ENCODE data around the gene HBG2.
"Not testable (repeated sequence)": the region's sequence is repeated elsewhere in the genome, so short reads cannot be mapped to it uniquely, and the experiment has no call there.

The HBG2 gene

DNA sequence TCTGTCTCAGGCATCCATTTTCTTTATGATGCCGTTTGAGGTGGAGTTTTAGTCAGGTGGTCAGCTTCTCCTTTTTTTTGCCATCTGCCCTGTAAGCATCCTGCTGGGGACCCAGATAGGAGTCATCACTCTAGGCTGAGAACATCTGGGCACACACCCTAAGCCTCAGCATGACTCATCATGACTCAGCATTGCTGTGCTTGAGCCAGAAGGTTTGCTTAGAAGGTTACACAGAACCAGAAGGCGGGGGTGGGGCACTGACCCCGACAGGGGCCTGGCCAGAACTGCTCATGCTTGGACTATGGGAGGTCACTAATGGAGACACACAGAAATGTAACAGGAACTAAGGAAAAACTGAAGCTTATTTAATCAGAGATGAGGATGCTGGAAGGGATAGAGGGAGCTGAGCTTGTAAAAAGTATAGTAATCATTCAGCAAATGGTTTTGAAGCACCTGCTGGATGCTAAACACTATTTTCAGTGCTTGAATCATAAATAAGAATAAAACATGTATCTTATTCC lies 26.1 kb upstream of the HBG2 start:
- peak; percentile 25 for DNase-seq

DNA sequence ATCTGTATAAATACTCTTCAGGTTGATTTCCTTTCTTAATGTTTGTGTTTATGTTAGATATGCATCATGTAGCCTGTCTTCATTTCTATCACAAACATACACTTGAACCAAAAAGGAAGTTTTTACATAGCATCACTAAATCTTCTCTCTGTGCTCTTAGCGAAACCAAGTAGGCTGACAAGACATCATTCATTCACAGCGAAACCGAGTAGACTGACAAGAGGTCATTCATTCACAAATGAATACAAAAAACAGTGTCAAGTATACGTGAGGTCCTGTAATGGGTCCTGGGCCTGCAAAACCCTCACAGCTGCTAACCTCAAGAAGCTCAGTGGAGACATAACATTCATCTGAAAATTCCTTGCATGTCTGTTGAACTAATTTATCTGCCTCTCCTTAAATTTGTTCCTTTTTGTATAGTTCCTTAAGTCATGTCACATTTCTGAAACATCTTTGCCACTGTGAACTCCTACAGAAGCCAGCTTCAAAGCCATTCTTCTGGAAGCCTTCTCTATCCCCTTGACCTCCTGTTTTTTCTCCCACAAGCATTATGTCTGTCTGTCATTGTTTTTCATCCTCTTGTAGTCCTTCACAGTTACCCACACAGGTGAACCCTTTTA lies 25.0 kb upstream of the HBG2 start:
- no peak for DNase-seq

DNA sequence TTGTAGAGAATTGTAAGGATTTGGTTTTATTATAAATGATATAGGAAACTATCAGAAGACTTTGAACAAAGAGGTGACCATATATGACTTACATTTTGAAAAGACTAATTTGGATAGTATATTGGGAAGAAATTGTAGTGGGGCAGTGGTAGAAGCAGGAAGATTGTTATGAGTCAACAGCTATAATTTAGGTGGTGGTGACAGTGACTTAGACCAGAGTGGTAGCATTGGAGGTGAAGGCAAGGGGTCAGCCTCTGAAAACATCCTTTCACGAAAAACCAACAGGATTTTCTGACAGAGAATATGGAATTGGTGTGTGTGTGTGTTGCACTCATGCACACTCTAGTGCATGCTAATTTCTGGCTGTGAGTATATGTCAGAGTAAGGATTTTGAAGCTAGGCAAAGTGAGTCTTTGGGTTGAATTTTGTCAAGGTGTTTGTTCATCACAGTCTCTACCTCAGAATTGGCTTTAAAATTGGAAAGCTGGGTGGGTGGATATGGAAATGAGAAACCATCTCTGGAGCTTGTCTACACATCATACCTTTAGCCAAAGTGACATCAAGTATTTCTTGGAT lies 23.3 kb upstream of the HBG2 start:
- DNase-seq, result no peak

DNA sequence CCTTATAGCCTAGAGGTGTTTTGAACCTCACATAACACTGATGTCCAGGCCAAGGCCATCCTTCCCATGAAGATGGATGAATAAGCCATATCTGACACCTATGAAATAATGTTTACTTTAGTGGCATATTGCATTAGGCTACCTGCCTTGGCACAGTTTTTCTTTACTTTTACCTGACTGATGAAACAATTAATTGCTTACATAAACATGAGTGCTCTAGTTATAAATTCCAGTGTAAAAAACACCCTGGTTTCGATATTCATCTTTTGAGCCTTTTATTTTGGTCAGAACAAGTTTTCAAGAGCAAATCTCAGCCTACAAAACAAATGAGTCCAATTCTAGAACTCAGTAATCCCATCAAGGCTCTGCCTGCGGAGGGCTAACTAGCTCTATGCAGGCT lies 22.1 kb upstream of the HBG2 start:
- DNase-seq, result no peak

DNA sequence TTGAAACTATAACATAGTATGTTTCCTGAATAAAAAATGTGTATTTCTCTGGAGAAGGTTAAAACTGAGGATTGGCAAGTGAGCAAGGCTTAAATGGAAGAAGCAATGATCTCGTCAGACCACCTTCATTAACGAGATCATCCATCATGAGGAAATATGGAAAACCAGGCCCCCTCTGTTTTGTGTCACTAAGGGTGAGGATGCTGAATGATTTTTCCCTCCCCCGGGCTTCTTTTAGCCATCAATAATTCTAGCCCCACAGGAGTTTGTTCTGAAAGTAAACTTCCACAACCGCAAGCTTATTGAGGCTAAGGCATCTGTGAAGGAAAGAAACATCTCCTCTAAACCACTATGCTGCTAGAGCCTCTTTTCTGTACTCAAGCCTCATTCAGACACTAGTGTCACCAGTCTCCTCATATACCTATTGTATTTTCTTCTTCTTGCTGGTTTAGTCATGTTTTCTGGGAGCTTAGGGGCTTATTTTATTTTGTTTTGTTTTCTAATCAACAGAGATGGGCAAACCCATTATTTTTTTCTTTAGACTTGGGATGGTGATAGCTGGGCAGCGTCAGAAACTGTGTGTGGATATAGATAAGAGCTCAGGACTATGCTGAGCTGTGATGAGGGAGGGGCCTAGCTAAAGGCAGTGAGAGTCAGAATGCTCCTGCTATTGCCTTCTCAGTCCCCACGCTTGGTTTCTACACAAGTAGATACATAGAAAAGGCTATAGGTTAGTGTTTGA lies 21.0 kb upstream of the HBG2 start:
- DNase-seq, result no peak

DNA sequence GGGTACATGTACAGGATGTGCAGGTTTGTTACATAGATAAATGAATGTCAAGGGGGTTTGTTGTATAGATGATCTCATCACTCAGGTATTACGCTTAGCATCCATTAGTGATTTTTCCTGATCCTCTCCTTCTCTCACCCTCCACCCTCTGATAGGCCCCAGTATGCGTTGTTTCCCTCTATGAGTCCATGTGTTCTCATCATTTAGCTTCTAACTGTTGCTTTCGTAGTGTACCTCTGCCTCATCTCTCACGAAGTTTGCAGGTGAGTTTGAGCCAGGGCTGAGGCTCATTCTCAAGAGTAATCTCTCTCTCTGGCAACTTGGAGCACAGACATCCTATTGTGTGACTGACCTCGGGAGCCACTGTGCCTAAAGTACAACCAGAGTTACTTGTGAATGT lies 19.8 kb upstream of the HBG2 start:
- no peak for DNase-seq

DNA sequence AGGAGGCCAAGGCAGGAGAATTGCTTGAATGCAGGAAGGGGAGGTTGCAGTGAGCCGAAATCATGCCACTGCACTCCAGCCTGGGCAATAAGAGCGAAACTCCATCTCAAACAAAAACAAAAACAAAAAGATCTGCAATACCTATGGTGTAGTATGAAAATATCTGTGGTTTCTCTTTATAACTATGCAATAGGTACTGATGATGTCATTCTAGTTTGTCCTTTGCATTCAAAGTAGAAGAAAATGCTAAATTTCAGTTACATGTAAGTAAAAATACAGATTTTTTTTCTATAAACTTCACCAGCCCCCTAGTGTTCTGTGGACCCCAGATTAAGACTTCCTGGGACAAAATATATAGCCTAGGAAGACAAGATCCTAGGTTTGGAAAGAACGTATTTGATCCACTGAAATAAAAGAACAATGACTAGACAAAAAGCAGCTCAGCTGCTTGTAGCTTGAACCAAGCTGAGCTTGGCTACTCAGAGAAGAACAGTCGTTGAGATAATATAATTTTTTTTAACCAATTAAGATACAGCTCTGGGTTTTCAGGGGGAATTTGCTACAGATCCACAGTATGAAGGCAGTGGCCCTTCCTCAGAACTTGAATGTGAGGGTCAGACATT lies 17.9 kb upstream of the HBG2 start:
- DNase-seq, result no peak

DNA sequence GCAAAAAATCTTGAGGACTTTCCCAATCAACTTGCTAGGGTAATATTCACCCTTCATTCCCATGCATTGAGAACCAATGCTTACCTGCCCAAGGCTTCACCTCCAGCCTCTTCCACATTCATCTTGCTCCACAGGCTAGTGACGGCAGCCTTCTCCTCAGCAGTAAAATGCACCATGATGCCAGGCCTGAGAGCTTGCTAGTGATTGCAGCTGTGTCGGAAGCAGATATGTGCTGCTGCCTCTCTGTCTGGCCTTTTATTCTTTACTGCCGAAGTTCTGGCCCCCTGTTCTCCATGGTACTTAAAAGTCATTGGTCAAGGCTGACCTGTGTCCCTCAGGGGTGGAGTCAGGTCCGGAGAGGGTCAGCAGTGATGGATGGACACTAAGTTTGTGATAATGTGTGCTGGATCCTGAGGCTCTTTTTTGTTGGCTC lies 15.2 kb upstream of the HBG2 start, which contains the start of gene HBE1:
Gene HBE1 (minus strand): TSS at position 231 of the 433 bp plus-strand sequence. CDS start 55 bp downstream, at position 176.
- no peak for DNase-seq

DNA sequence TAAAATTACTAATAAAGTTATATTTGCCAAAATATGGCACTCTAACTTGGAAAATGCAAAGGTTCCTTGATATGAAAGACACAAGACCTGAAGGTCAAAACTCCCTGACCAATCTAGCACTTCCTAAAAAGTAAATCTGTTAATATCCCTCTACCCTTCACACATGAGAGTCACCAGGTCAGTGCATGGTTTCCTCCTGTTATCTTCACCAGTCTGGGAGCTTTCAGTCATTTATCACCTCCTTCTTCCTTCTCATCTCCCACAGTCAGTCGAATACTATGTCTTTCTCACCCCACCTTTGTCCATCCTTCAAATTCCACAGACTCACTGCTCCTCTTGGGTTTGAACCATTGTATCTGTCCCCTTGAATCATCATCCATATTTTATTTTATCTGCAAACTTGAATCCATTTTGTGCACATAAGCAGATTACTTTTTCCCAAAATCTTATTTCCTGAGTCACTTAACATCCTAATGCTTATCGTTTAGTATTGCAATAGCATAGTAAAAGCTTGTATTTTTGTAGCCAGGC lies 12.5 kb upstream of the HBG2 start:
- DNase-seq, result no peak

DNA sequence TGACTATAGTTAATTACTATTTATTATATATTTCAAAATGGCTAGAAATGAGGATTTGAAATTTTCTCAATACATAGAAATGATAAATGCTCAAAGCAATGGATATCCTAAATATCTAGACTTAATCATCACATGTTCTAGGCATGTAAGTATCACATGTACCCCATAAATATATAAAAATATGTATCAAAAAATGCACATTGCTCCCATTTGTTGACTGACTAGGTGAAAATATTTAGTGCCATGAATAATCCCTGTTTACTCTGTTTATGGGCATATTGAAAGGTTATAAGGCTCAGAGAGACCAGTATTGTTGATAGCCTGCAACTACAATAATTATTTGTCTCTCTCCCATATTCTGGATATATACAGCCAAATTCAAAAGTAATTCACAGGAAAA lies 12.0 kb upstream of the HBG2 start:
- no peak for DNase-seq

DNA sequence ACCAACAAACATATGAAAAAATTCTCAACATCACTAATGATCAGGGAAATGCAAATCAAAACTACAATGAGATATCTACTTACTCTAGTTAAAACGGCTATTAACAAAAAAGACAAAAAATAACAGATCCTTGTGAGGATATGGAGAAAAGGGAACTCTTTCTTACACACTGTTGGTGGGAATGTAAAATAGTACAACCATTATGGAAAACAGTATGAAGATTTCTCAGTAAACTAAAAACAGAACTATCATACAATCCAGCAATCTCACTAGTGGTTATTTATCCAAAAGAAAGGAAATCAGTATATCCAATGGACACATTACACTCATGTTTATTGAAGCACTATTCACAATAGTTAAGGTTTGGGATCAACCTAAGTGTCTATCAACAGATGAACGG lies 11.3 kb upstream of the HBG2 start:
- DNase-seq, result no peak

DNA sequence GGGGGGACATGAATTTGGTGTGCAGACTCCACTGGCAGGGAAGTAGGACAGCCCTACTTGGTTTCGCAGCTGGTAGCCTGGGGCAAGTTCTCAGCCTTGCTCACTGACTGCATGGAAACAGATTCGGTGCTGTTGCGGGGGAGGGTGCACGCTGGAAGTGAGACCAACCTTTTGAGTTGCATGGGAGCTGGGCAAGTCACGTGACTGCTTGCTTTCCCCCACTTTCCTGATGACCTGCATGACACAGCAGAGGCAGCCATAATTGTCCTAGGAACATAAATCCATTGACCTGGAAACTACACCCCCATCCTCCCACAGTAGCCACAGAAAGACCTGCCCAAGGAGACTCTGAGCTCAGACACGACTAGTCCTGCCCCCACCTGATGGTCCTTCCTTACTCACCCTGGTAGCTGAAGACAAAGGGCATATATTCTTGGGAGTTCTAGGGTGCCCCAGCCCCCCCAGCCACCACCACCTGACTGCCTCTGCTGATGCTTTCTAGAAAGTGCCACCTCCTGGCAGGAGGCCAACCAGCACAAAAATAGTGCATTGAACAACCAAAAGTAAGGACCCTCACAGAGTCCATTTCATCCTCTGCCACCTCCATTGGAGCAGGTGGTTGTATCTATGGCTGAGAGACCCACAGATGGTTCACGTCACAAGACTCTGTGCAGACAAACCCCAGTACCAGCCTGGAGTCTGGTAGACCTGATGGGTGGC lies 4.1 kb upstream of the HBG2 start:
- no peak for DNase-seq

DNA sequence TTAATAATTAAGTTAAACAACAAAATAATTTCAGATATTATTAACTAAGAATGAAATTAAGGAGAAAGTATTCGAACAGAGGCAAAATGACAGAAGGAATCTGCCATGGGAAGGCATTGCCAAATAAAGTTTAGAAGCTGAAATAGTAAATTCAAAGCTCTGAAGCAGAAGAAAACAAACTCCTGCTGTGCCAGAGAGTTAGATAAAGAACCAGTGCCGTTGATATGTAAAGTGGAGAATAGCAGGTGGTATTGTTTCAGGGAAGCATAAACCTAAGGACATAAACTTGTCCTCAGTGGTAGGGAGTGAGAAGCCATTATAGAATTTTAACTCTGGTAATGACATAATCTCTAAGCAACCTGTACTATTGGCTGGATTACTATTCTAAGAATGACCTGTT lies 2.7 kb upstream of the HBG2 start:
- DNase-seq, result no peak

DNA sequence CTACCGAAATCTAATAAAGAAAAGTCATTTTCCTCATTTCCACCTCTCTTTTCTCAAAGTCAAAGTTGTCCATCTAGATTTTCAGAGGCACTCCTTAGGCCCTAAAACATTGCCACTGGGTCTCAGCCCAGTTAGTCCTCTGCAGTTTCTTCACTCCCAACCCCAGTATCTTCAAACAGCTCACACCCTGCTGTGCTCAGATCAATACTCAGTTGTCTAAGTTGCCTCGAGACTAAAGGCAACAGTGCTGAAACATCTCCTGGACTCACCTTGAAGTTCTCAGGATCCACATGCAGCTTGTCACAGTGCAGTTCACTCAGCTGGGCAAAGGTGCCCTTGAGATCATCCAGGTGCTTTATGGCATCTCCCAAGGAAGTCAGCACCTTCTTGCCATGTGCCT lies 558 bp downstream of the HBG2 start:
- not testable (repeated sequence) for DNase-seq

DNA sequence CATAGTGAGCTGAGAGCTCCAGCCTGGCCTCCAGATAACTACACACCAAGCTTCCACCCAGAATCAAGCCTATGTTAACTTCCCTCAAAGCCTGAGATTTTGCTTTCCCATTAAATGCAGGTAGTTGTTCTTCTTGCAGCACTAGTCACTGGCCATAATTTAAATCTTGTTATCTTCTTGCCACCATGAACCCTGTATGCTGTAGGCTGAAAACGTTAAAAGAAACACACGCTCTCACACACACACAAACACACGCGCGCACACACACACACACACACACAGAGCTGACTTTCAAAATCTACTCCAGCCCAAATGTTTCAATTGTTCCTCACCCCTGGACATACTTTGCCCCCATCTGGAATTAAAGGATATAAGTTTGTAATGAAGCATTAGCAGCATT lies 1.1 kb downstream of the HBG2 start:
- DNase-seq, result not testable (repeated sequence)

DNA sequence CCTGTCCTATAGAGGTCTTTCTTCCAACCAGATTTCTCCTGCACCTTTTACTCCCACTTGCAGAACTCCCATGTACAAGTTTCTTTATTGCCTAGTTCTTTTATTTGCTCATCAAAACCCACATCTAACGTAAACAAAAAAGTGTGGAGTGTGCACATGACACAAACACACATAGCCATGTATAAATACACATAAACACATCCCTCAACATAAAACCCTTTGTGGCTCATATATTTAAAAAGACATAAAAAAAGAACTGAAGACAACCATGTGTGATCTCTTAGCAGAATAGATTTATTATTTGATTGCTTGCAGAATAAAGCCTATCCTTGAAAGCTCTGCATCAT lies 1.7 kb downstream of the HBG2 start:
- DNase-seq, result no peak

DNA sequence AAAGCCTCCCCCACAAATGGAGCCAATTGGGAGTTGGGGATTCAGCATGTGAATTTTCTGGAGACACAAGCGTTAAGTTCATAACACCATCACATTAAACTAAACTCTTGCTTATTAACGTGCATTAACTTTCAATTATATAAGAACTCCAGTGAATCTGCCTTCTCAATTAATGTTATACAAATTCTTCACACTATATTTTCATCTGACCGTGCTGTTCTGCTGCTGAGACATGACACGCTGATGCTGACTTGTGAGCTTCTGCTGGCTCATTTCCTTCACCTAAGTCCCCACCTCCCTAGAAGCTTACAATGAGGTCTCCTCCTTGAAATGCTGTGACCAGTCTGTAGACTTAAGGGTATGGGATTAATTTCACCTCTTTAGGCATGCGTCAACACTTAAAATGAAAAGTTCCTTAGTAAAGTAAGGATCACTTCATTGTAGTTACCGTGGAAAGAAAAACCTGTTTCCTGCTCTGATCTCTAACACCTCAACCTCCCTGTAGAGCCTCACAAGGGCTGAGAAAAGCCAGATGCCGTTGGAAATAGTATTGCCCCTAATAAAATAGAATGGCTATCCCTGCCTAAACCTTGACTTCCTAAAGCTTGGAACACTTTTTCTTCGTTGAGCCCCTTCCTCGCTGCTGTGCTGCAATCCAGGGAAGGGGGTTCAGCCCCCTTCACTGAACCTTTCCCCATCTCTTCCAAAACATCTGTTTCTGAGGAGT lies 2.2 kb downstream of the HBG2 start:
- DNase-seq, result no peak

DNA sequence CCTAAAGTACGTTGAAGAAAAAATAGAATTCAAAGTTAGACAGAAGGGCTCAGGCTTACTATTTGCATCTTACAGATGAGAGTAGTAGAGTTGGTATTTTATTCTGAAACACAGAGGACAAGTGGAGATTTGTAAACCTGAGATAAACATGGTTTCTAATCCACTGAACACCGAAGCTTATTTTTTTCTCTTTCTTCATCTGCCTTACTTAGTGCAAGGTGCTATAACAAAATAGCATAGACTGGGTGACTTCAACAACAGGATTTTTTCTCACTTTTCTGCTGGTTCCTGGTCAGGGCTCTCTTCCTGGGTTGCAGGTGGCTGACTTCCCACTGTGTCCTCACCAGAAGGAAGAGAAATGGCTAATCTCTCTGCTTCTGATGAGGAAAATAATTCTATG lies 2.8 kb downstream of the HBG2 start:
- DNase-seq, result no peak

DNA sequence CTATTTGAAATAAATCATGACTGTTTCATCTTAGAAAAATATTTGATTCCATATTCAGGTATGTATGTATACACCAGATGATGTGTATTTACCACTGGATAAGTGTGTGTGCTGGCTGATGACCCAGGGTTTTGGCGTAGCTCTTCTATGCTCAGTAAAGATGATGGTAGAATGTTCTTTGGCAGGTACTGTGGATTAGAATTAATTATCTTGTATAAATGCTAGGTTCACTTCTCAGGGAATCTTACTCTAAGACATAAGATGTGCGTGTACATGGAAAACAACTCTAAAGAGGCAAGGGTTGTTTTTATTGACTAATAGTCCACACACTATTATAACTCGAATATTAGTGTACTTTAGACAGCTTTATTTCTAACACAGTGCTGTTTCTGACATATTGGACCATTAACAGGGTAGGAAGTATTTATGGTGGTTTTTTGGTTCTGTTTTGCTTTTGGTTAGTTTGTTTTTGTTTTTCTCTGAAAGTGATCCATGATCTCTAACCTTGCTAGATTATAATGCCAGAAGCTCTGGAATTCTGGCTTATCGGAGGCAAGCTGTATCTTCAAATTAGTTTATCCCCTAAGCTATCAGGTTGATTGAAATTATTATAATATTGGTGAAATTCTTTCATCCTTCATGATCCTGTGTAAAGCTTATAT lies 3.9 kb downstream of the HBG2 start:
- no peak for DNase-seq

DNA sequence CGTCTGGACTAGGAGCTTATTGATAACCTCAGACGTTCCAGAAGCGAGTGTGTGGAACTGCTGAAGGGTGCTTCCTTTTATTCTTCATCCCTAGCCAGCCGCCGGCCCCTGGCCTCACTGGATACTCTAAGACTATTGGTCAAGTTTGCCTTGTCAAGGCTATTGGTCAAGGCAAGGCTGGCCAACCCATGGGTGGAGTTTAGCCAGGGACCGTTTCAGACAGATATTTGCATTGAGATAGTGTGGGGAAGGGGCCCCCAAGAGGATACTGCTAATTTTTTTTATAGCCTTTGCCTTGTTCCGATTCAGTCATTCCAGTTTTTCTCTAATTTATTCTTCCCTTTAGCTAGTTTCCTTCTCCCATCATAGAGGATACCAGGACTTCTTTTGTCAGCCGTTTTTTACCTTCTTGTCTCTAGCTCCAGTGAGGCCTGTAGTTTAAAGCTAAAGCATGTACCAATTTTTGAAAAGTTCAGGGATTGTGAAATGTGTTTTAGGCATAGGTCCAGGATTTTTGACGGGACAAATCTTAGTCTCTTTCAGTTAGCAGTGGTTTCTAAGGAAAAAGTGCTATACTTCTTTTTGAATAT lies 4.7 kb downstream of the HBG2 start, which contains the start of gene HBG1:
Gene HBG1 (minus strand): TSS at position 51 of the 590 bp plus-strand sequence. CDS start 53 bp downstream, outside the sequence.
- DNase-seq, result not testable (repeated sequence)

DNA sequence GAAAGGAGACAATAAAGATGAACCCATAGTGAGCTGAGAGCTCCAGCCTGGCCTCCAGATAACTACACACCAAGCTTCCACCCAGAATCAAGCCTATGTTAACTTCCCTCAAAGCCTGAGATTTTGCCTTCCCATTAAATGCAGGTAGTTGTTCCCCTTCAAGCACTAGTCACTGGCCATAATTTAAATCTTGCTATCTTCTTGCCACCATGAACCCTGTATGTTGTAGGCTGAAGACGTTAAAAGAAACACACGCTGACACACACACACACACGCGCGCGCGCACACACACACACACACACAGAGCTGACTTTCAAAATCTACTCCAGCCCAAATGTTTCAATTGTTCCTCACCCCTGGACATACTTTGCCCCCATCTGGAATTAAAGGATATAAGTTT lies 6.1 kb downstream of the HBG2 start:
- not testable (repeated sequence) for DNase-seq
